Measurements from ENCODE around the gene NEK6. TPM values are rescaled to one million over a fixed set of nuclear protein-coding genes. Genes with fewer than 3 reads are reported as not detected.

Gene NEK6
- total and polyA plus RNA-seq, 10 of the 15 experiments (the other 5 are each of a cell fraction or from before 2014, with no cell fraction given) = 31.3 to 161 (median 89.2) TPM

DNA sequence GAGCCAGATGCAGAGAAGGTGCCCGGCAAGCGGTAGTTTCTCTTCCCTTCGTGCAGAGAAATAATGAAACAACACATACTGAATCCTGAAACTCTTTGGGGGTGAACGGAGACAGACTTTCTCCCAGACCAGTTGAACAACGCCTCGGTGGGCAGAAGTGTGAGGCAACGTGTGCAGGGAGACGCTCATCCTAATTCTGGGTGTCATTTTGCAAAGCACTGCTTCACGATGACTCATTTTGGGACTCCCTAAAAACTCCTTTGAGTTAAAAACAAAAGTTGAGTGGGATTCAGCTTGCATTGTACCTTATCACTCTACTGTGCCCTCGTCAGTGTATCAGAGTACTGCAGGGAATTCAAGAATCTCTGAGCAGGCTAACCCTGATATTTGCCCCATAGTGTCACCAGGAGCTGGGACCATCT, 3.5 kb upstream of the NEK6 start (continued):
- TF ChIP-seq ZNF384 (IDR thresholded peaks at IDR 0.05; ENCODE audit: borderline replicate concordance, low read depth, low read length) (no peak; the same call in 1 of the 2 replicates), CBX3 (IDR thresholded peaks at IDR 0.05; ENCODE audit: borderline replicate concordance, low read depth) (no peak), ESRRA (IDR thresholded peaks at IDR 0.05; ENCODE audit: low read length) (no peak), MYC (IDR thresholded peaks at IDR 0.05; ENCODE audit: insufficient read depth, insufficient read length, insufficient replicate concordance, low read length, severe bottlenecking) (no peak), CHD2 (IDR thresholded peaks at IDR 0.05; ENCODE audit: borderline replicate concordance, low read depth, low read length) (peak; percentile 65; the same call in 1 of the 2 replicates), IKZF1 (conservative IDR thresholded peaks at IDR 0.05) (peak; percentile 100), SUZ12 (IDR thresholded peaks at IDR 0.05; ENCODE audit: unreplicated experiment) (no peak), CREM (IDR thresholded peaks at IDR 0.05; ENCODE audit: low read depth) (peak; percentile 88), NFXL1 (IDR thresholded peaks at IDR 0.05; ENCODE audit: borderline replicate concordance) (no peak), SIN3A (IDR thresholded peaks at IDR 0.05; ENCODE audit: low read depth, low read length) (no peak), YBX1 (IDR thresholded peaks at IDR 0.05) (no peak), MTA3 (IDR thresholded peaks at IDR 0.05; ENCODE audit: borderline replicate concordance, low read length) (no peak), ATF7 (IDR thresholded peaks at IDR 0.05; ENCODE audit: low read depth) (peak; percentile 93)
- TF ChIP-seq, protein P1, sequence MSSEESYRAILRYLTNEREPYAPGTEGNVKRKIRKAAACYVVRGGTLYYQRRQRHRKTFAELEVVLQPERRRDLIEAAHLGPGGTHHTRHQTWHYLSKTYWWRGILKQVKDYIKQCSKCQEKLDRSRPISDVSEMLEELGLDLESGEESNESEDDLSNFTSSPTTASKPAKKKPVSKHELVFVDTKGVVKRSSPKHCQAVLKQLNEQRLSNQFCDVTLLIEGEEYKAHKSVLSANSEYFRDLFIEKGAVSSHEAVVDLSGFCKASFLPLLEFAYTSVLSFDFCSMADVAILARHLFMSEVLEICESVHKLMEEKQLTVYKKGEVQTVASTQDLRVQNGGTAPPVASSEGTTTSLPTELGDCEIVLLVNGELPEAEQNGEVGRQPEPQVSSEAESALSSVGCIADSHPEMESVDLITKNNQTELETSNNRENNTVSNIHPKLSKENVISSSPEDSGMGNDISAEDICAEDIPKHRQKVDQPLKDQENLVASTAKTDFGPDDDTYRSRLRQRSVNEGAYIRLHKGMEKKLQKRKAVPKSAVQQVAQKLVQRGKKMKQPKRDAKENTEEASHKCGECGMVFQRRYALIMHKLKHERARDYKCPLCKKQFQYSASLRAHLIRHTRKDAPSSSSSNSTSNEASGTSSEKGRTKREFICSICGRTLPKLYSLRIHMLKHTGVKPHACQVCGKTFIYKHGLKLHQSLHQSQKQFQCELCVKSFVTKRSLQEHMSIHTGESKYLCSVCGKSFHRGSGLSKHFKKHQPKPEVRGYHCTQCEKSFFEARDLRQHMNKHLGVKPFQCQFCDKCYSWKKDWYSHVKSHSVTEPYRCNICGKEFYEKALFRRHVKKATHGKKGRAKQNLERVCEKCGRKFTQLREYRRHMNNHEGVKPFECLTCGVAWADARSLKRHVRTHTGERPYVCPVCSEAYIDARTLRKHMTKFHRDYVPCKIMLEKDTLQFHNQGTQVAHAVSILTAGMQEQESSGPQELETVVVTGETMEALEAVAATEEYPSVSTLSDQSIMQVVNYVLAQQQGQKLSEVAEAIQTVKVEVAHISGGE (CRISPR knock-in tag; IDR thresholded peaks at IDR 0.05) = no peak
- TF ChIP-seq, protein P2, sequence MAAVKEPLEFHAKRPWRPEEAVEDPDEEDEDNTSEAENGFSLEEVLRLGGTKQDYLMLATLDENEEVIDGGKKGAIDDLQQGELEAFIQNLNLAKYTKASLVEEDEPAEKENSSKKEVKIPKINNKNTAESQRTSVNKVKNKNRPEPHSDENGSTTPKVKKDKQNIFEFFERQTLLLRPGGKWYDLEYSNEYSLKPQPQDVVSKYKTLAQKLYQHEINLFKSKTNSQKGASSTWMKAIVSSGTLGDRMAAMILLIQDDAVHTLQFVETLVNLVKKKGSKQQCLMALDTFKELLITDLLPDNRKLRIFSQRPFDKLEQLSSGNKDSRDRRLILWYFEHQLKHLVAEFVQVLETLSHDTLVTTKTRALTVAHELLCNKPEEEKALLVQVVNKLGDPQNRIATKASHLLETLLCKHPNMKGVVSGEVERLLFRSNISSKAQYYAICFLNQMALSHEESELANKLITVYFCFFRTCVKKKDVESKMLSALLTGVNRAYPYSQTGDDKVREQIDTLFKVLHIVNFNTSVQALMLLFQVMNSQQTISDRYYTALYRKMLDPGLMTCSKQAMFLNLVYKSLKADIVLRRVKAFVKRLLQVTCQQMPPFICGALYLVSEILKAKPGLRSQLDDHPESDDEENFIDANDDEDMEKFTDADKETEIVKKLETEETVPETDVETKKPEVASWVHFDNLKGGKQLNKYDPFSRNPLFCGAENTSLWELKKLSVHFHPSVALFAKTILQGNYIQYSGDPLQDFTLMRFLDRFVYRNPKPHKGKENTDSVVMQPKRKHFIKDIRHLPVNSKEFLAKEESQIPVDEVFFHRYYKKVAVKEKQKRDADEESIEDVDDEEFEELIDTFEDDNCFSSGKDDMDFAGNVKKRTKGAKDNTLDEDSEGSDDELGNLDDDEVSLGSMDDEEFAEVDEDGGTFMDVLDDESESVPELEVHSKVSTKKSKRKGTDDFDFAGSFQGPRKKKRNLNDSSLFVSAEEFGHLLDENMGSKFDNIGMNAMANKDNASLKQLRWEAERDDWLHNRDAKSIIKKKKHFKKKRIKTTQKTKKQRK (IDR thresholded peaks at IDR 0.05; ENCODE audit: low read depth, low read length) = no peak
- TF ChIP-seq, protein P3, sequence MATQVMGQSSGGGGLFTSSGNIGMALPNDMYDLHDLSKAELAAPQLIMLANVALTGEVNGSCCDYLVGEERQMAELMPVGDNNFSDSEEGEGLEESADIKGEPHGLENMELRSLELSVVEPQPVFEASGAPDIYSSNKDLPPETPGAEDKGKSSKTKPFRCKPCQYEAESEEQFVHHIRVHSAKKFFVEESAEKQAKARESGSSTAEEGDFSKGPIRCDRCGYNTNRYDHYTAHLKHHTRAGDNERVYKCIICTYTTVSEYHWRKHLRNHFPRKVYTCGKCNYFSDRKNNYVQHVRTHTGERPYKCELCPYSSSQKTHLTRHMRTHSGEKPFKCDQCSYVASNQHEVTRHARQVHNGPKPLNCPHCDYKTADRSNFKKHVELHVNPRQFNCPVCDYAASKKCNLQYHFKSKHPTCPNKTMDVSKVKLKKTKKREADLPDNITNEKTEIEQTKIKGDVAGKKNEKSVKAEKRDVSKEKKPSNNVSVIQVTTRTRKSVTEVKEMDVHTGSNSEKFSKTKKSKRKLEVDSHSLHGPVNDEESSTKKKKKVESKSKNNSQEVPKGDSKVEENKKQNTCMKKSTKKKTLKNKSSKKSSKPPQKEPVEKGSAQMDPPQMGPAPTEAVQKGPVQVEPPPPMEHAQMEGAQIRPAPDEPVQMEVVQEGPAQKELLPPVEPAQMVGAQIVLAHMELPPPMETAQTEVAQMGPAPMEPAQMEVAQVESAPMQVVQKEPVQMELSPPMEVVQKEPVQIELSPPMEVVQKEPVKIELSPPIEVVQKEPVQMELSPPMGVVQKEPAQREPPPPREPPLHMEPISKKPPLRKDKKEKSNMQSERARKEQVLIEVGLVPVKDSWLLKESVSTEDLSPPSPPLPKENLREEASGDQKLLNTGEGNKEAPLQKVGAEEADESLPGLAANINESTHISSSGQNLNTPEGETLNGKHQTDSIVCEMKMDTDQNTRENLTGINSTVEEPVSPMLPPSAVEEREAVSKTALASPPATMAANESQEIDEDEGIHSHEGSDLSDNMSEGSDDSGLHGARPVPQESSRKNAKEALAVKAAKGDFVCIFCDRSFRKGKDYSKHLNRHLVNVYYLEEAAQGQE (IDR thresholded peaks at IDR 0.05; ENCODE audit: low read depth, low read length) = no peak
- TF ChIP-seq, protein P4, sequence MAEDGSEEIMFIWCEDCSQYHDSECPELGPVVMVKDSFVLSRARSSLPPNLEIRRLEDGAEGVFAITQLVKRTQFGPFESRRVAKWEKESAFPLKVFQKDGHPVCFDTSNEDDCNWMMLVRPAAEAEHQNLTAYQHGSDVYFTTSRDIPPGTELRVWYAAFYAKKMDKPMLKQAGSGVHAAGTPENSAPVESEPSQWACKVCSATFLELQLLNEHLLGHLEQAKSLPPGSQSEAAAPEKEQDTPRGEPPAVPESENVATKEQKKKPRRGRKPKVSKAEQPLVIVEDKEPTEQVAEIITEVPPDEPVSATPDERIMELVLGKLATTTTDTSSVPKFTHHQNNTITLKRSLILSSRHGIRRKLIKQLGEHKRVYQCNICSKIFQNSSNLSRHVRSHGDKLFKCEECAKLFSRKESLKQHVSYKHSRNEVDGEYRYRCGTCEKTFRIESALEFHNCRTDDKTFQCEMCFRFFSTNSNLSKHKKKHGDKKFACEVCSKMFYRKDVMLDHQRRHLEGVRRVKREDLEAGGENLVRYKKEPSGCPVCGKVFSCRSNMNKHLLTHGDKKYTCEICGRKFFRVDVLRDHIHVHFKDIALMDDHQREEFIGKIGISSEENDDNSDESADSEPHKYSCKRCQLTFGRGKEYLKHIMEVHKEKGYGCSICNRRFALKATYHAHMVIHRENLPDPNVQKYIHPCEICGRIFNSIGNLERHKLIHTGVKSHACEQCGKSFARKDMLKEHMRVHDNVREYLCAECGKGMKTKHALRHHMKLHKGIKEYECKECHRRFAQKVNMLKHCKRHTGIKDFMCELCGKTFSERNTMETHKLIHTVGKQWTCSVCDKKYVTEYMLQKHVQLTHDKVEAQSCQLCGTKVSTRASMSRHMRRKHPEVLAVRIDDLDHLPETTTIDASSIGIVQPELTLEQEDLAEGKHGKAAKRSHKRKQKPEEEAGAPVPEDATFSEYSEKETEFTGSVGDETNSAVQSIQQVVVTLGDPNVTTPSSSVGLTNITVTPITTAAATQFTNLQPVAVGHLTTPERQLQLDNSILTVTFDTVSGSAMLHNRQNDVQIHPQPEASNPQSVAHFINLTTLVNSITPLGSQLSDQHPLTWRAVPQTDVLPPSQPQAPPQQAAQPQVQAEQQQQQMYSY (CRISPR knock-in tag; IDR thresholded peaks at IDR 0.05) = no peak

Measured in GM12878 (cell line).